Hepatocyte (in vitro differentiated cells): ENCODE data around the gene JAG1. TPM values are rescaled to one million over a fixed set of nuclear protein-coding genes. Genes with fewer than 3 reads are reported as not detected.

Source experiments
- DNase-seq: peaks from one replicate; pipeline ENCODE4 v3.0.0-alpha.2; 2016; ENCODE audit warnings: low spot score
- H2AFZ ChIP-seq: fragments of 200-600 bp; sonication (generic); 2 replicates; pipeline ENCODE4 v1.6.0; 2016; ENCODE audit warnings: antibody characterized with exemption, mild to moderate bottlenecking
- H3K27ac ChIP-seq: fragments of 200-600 bp; sonication (generic); 2 replicates; pipeline ENCODE4 v1.5.1; 2016; ENCODE audit warnings: mild to moderate bottlenecking
- H3K27me3 ChIP-seq: fragments of 200-600 bp; sonication (generic); 2 replicates; pipeline ENCODE4 v1.6.1; 2016
- H3K36me3 ChIP-seq: fragments of 200-600 bp; sonication (generic); replicated peaks from 2 replicates; pipeline ENCODE4 v1.5.1; 2016; ENCODE audit warnings: low read depth; ENCODE audit not compliant: insufficient read depth
- H3K4me1 ChIP-seq: fragments of 200-600 bp; sonication (generic); 2 replicates; pipeline ENCODE4 v1.5.1; 2016; ENCODE audit warnings: mild to moderate bottlenecking, moderate library complexity; ENCODE audit not compliant: insufficient read depth
- H3K4me2 ChIP-seq: fragments of 200-600 bp; sonication (generic); 2 replicates; pipeline ENCODE4 v1.6.0; 2016
- H3K4me3 ChIP-seq: fragments of 200-600 bp; sonication (generic); 2 replicates; pipeline ENCODE4 v1.5.1; 2016; ENCODE audit warnings: mild to moderate bottlenecking
- H3K79me2 ChIP-seq: fragments of 200-600 bp; sonication (generic); 2 replicates; pipeline ENCODE4 v1.6.0; 2017; ENCODE audit warnings: mild to moderate bottlenecking
- H3K9me2 ChIP-seq: fragments of 200-600 bp; sonication (generic); replicated peaks from 2 replicates; pipeline ENCODE4 v1.6.0; 2017; ENCODE audit warnings: mild to moderate bottlenecking; ENCODE audit not compliant: insufficient read depth
- H3K9me3 ChIP-seq: fragments of 200-600 bp; sonication (generic); 2 replicates; pipeline ENCODE4 v1.5.1; 2016; ENCODE audit warnings: low read depth, mild to moderate bottlenecking
- H4K20me1 ChIP-seq: fragments of 200-600 bp; sonication (generic); 2 replicates; pipeline ENCODE4 v1.6.0; 2016; ENCODE audit warnings: mild to moderate bottlenecking; ENCODE audit not compliant: insufficient read depth, poor library complexity, severe bottlenecking
- EZH2 ChIP-seq: fragments of 200-600 bp; sonication (generic); IDR thresholded peaks from 2 replicates; pipeline ENCODE4 v1.6.1; 2016; ENCODE audit warnings: antibody characterized with exemption, mild to moderate bottlenecking, borderline replicate concordance
- EZH2phosphoT487 ChIP-seq: fragments of 200-600 bp; sonication (generic); IDR thresholded peaks from one replicate; pipeline ENCODE4 v1.6.1; 2018; ENCODE audit warnings: antibody characterized with exemption, mild to moderate bottlenecking, low read depth, moderate library complexity; ENCODE audit not compliant: unreplicated experiment, severe bottlenecking
- WGBS: methylation state at CpG from one replicate; pipeline ENCODE4 v1.1.6; 2016; ENCODE audit warnings: low lambda C conversion rate; ENCODE audit errors: missing lambda C conversion rate; 5-methylcytosine and 5-hydroxymethylcytosine counted together
- polyA plus RNA-seq: library from polyadenylated mRNA; unstranded; fragments of >200 nt; fragmentation: Nextera tagmentation; extraction: Ambion mirVana; gene quantifications from 2 replicates; pipeline ENCODE4 v1.2.1, GENCODE V29; 2016
- total RNA-seq: library from RNA; depleted of rRNA; stranded (reverse); fragments of >200 nt; gene quantifications from 2 replicates; pipeline ENCODE4 v1.2.3, GENCODE V29; 2014
- TF ChIP-seq, protein P1 (sequence below): fragments of 200-600 bp; sonication (generic); IDR thresholded peaks from 2 replicates; pipeline ENCODE4 v1.5.1; 2016; ENCODE audit warnings: antibody characterized with exemption, mild to moderate bottlenecking; ENCODE audit not compliant: poor library complexity

JAG1 gene
- total and polyA plus RNA-seq, 2 experiments from 2014 or later = 21.0 to 51.5 TPM

DNA sequence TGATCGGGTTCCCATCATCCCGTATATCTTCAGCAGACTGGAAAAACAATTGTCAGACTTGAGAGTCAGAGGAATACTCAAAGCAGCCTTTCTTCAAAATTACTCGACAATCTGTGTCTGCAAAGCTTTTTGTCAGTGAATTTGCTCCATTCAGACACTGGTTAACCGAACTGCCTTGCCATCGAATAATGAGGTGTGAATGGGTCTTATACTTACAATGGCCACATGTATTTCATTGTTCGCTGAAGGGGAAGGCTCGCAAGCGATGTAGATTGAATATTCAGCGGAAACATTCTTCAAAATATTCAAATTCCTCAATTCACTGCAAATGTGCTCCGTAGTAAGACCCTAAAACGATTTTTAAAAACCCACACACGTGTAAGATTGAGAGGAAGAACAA is 32.9 kb downstream of the JAG1 start:
- no peak for DNase-seq
- H4K20me1 ChIP-seq = peaks cover 3% of the 10 kb centered on the region
- no peak overlapping the region for H3K27ac ChIP-seq
- no peaks in the 10 kb centered on the region for H3K9me2 ChIP-seq
- no peaks in the 10 kb centered on the region for H3K27me3 ChIP-seq
- H3K79me2 ChIP-seq = no peaks in the 10 kb centered on the region
- H3K4me3 ChIP-seq = no peak overlapping the region
- TF ChIP-seq, protein P1, sequence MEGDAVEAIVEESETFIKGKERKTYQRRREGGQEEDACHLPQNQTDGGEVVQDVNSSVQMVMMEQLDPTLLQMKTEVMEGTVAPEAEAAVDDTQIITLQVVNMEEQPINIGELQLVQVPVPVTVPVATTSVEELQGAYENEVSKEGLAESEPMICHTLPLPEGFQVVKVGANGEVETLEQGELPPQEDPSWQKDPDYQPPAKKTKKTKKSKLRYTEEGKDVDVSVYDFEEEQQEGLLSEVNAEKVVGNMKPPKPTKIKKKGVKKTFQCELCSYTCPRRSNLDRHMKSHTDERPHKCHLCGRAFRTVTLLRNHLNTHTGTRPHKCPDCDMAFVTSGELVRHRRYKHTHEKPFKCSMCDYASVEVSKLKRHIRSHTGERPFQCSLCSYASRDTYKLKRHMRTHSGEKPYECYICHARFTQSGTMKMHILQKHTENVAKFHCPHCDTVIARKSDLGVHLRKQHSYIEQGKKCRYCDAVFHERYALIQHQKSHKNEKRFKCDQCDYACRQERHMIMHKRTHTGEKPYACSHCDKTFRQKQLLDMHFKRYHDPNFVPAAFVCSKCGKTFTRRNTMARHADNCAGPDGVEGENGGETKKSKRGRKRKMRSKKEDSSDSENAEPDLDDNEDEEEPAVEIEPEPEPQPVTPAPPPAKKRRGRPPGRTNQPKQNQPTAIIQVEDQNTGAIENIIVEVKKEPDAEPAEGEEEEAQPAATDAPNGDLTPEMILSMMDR = no peak
- TF ChIP-seq EZH2phosphoT487 = no peak
- TF ChIP-seq EZH2 = no peak
- no peaks in the 10 kb centered on the region for H3K9me3 ChIP-seq
- H2AFZ ChIP-seq = no peak overlapping the region
- H3K4me1 ChIP-seq = peaks cover 10% of the 10 kb centered on the region
- no peak overlapping the region for H3K4me2 ChIP-seq
- H3K36me3 ChIP-seq = peaks cover 3% of the 10 kb centered on the region
- whole genome bisulfite sequencing = 90% methylated on average over 12 of the region's 12 CpGs

DNA sequence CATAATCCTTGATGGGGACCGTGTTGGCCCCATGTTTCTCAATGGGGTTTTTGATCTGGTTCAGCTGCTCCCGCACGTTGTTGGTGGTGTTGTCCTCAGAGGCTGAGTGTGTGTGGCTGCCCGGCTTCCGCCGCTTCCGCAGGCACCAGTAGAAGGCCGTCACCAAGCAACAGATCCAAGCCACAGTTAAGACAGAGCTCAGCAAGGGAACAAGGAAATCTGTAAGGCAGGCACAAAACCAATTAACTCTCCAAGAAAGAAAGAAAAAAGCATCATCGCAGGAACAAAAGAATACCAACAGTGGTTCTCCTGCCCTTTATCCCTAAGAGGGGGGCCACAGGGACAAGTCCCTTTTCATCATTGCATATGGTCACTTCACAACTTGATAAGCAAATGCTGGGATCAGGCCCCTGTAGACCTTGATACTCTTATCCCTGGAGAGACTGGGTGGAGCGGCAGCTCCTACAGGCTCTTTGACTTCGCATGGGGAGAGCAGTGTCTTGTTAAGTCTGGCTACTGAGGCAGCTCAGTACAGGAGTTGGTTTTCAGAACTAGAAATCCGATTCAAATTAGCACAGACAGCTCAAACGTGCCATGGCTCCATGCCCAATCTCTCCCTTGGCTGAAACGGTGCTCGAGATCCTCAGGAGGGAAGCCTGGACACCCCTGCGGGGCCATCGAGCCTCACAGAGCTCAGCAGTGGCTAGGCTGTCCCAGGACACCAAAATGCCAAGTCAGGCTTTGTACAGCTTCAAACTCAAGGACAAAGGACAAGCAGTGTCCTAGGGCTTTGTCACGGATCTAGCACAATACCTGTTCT is 33.9 kb downstream of the JAG1 start:
- Histone ChIP-seq H3K4me2 (no peak overlapping the region), H3K36me3 (peaks cover 3% of the 10 kb centered on the region), H4K20me1 (peaks cover 3% of the 10 kb centered on the region), H3K79me2 (no peaks in the 10 kb centered on the region), H3K4me3 (no peak overlapping the region), H3K27me3 (no peaks in the 10 kb centered on the region), H2AFZ (no peak overlapping the region), H3K9me3 (no peaks in the 10 kb centered on the region), H3K9me2 (no peaks in the 10 kb centered on the region), H3K4me1 (peaks cover 9% of the 10 kb centered on the region), H3K27ac (no peak overlapping the region)
- no peak for DNase-seq
- no peak for TF ChIP-seq EZH2
- TF ChIP-seq EZH2phosphoT487 = no peak
- TF ChIP-seq, protein P1 = no peak
- 89% methylated on average over 18 of the region's 18 CpGs for WGBS

DNA sequence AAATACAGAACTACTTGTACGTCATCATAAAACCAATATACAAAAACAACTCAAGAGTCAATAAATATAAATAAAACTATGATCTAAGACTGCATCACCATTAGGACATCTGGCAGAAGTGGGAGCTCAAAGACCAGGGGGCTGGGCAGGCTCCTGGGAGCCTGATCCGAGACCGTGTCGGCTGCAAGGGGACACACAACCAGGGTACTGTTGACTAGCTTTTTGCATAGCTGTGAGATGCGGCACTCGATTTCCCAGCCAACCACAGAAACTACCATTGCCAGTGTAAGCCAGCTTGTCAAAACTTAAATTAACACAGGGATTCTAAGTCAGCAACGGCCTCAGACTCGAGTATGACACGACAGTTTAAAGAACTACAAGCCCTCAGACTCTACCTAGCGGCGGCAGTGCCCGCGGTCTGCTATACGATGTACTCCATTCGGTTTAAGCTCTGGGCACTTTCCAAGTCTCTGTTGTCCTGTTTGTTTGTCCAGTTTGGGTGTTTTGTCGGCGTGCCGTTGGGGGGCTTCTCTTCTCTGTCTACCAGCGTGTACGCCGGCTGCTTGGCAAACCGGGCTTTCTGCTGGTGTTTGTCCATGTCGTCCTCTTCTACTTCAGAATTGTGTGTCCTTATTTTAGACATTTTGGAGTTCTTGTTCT is 34.6 kb downstream of the JAG1 start:
- no peak overlapping the region for H3K27ac ChIP-seq
- peaks cover 3% of the 10 kb centered on the region for H3K36me3 ChIP-seq
- no peak for TF ChIP-seq EZH2
- no peak for TF ChIP-seq EZH2phosphoT487
- TF ChIP-seq, protein P1 = no peak

More for the DNA sequence above, 34.6 kb downstream of the JAG1 start:
- Histone ChIP-seq H3K4me1 (peaks cover 4% of the 10 kb centered on the region), H3K79me2 (no peaks in the 10 kb centered on the region), H3K4me2 (no peak overlapping the region), H3K27me3 (no peaks in the 10 kb centered on the region), H3K9me3 (no peaks in the 10 kb centered on the region), H3K9me2 (no peaks in the 10 kb centered on the region), H3K4me3 (no peak overlapping the region), H4K20me1 (peaks cover 3% of the 10 kb centered on the region), H2AFZ (no peak overlapping the region)
- 95% methylated on average over 23 of the region's 23 CpGs for WGBS
- DNase-seq = no peak
